Stimulated activated CD8-positive, alpha-beta memory T cell treated with anti-CD3 and anti-CD28 coated beads, Interleukin-4, amount 100 ng/mL, for 4 hours (primary cell): ENCODE results near the gene GATAD2A.
A peak's percentile ranks its signal among the peaks of the same experiment; 100 is the strongest.

ENCODE experiments used
- DNase-seq, 2 donors: peaks; one replicate each; pipeline ENCODE4 v3.0.0-alpha.2; 2020; ENCODE audit warnings: low read depth in 2 of 2, low spot score in 1 of 2

GATAD2A gene

GRCh38 chr19:19543640-19544039, 138.2 kb downstream of the GATAD2A start:
- no peak for DNase-seq

- DNase-seq = no peak
Observed at GRCh38 chr19:19544257-19544953, 138.9 kb downstream of the GATAD2A start.

- no peak for DNase-seq
Observed at GRCh38 chr19:19544954-19545591, 139.6 kb downstream of the GATAD2A start.

- DNase-seq = no peak
Observed at GRCh38 chr19:19545707-19546106, 140.2 kb downstream of the GATAD2A start.

GRCh38 chr19:19546751-19547162, 141.3 kb downstream of the GATAD2A start:
- no peak for DNase-seq

- DNase-seq = no peak
Observed at GRCh38 chr19:19547674-19548336, 142.3 kb downstream of the GATAD2A start.

- DNase-seq = no peak
Observed at GRCh38 chr19:19548915-19549759, 143.7 kb downstream of the GATAD2A start.

GRCh38 chr19:19549804-19550464, 144.5 kb downstream of the GATAD2A start:
- no peak for DNase-seq

GRCh38 chr19:19550485-19550929, 145.0 kb downstream of the GATAD2A start:
- no peak for DNase-seq

- DNase-seq = no peak
Observed at GRCh38 chr19:19550972-19551852, 145.7 kb downstream of the GATAD2A start.

- DNase-seq = no peak
Observed at GRCh38 chr19:19551853-19552192, 146.3 kb downstream of the GATAD2A start.

GRCh38 chr19:19552798-19553197, 147.3 kb downstream of the GATAD2A start:
- DNase-seq = no peak

- DNase-seq = no peak
Observed at GRCh38 chr19:19553670-19554069, 148.2 kb downstream of the GATAD2A start.

GRCh38 chr19:19554074-19555023, 148.9 kb downstream of the GATAD2A start:
- peak; percentile 21 to 30 for DNase-seq

GRCh38 chr19:19558055-19558454, 152.6 kb downstream of the GATAD2A start:
- no peak for DNase-seq
